Measurements from ENCODE around the gene RFX2.

RFX2 gene

GRCh38 chr19:5949792-5950305 lies 160.5 kb downstream of the RFX2 start:
- DNase-seq = no peak

GRCh38 chr19:5948752-5949564 lies 161.3 kb downstream of the RFX2 start:
- no peak for DNase-seq

GRCh38 chr19:5947435-5947834 lies 162.9 kb downstream of the RFX2 start:
- peak; percentile 59 for DNase-seq

- DNase-seq = peak; percentile 37
Measured at GRCh38 chr19:5943623-5944022, 166.7 kb downstream of the RFX2 start.
